ENCODE data around the gene NME1. TPM values are rescaled to one million over a fixed set of nuclear protein-coding genes. Genes with fewer than 3 reads are reported as not detected.
"Not testable (repeated sequence)": the region's sequence is repeated elsewhere in the genome, so short reads cannot be mapped to it uniquely, and the experiment has no call there.

The NME1 gene
- total RNA-seq: 153 and 158 TPM in 2 replicates

- intact Hi-C loops (cut with micrococcal nuclease): loop anchor here (1.0 to 2.0 kb wide), 14 partner anchors 13 to 606 kb away; partner anchors contain the start of genes MBTD1, NME2, SPATA20 and TOB1
Observed at GRCh38 chr17:51153210-51154072, at the start of gene NME1. NME1 (plus strand) TSS chr17:51153559; CDS start chr17:51155655, 2,096 bp downstream.

DNA sequence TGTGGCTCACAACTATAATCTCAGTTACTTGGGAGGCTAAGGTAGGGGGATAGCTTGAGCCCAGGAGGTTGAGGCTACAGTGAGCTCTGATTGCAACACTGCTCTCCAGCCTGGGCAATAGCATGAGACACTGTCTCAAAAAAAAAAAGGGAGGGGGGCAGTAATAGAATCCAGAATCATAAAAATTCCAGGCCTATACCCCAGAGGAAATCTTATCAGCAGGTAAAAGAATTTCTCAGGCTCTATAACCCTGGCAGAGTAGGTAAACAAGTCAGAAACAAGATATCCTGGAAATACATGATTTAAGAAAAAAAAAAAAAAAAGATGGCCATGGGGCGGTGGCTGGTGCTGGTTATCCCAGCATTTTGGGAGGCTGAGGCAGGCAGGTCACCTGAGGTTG lies 45.6 kb upstream of the NME1 start:
- intact Hi-C loops (cut with micrococcal nuclease): no loop called here

GRCh38 chr17:51112303-51113222 lies 40.8 kb upstream of the NME1 start:
- intact Hi-C loops (cut with micrococcal nuclease): not testable (repeated sequence)

- intact Hi-C loops (cut with micrococcal nuclease): no loop called here
Observed at GRCh38 chr17:51115179-51115578, 38.2 kb upstream of the NME1 start.

DNA sequence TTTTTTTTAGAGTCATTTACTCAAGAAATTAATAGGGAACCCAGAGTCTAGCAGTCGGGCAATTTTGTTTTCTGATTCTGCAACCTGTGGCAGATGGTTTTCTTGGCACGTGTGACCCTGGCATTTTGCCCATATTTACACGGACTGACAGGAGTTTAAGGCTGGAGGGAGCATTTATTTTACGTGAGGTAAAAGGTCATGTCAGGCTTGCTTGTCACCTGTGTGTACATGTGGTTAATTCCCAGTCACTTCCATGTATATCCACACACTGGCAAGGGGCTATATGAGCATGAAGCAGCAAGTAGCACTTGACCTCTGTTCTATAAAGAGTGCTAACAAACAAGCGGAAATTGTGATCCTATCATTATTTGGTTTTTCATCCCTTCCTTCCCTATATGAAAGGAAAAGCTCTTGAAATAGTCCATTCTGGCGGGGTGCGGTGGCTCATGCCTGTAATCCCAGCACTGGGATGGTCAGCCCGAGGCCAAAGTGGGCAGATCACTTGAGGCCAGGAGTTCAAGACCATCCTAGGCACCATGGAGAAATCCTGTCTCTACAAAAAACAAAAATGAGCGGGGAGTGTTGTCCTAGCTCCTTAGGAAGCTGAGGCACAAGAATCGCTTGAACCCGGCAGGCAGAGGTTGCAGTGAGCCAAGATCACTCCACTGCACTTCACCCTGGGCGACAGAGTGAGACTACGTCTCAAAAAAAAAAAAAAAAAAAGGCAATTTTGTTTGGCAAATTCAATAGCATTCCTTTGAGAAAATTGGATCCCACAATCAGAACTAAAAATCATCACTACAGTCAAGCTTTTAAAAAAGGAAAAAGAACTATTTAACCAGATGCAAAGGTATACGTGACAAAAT lies 34.8 kb upstream of the NME1 start:
- intact Hi-C loops (cut with micrococcal nuclease): loop anchor here (2.0 kb wide), 1 partner anchor 22 kb away; no protein-coding TSS in a partner anchor

DNA sequence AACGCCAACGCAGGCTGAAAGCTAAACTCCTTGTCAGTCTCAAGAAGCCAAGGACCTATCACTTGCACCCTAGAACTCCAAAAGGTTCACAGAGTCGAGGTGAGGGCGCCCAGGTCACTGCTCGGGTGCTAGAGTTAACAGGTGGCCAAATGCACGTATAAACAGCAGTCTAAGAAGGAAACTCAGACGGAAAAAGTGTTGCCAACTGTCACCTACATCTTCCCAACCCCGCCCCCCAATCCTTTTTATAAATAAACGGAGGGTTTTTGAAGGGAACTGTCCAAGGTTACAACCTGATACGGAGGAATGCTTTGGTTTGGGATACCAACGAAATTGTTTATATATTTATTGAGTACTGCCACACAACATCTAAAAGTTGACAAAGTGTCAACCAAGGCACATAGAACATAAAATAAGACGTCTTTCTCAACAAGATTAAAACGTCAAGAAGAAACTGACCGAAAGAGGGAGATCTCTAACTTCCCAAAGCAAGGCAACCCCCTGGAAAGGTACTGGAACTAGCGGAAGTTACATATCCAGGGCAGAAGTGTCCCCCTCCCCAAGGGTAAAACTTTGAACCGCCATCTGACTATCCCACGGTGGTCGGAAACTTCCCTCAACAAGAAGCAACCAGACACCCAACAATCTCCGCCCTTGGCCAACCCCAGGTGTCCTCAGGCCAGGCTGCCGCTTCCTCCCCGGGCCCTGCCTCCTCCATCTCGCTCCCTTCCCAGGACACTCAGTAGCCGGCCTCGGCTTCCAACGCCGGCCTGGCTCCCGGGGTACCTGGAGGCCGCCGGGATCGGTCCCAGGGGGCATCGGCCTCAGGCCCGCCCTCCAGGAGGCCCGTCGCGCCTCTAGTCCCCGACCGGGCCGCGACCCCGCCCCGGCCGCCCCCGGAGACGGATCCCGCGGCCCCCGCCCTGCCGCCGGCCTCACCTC lies 33.7 kb upstream of the NME1 start:
- intact Hi-C loops (cut with micrococcal nuclease): loop anchor here (2.0 to 5.0 kb wide), 4 partner anchors 23 to 412 kb away; partner anchors contain the start of gene ANKRD40

- intact Hi-C loops (cut with micrococcal nuclease): loop anchor here (2.0 to 5.0 kb wide), 3 partner anchors 90 to 413 kb away; partner anchors contain the start of gene ANKRD40
Observed at GRCh38 chr17:51120357-51120738, 33.0 kb upstream of the NME1 start.

DNA sequence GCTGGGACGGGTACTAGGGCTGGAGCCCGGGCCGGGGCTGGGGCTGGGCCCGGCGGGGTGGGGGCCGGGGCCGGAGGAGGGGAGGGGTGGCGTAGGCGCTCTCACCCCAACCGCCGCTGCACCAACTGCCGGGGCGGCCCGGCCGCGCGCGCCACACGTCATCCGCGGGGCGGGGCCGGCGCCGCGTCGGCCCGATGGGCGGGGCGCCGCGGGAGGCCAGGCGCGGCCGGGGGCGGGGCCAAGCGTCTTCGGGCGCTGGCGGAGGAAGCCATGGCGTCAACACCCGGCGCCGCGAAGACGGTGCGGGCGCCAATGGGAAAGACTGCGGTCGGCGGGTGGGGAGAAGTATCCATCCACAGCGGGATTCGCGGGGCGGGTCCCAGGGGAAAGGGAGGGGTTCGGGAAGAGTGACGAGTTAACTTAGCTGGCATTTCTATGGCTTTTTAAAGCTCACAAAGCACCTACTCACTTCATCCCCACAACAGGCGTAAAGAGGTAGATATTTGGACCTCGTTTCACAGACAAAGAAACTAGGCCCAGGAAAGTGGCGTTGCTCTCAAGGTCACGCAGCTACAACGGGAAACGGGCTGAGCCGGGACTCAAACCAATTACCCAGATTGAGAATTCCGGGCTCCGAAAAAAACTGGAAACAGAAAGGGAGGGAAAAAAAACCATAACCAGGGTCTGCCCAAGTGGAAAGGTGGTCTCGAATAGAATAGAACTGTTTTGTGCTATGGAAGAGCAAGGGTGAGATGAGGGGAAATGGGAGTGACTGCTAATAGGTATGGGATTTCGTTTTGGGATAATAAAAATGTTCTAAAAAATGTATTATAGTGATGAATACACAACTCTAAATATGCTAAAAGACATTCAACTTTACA lies 32.4 kb upstream of the NME1 start, which contains the start of gene SPAG9:
TSS of gene SPAG9 (minus strand) at position 130 of the 881 bp plus-strand sequence. CDS start 212 bp downstream, outside the sequence.
- intact Hi-C loops (cut with micrococcal nuclease): loop anchor here (1.0 to 5.0 kb wide), 9 partner anchors 32 to 414 kb away; partner anchors contain the start of genes ANKRD40, LUC7L3, MBTD1 and NME1

- intact Hi-C loops (cut with micrococcal nuclease): loop anchor here (1.0 to 5.0 kb wide), 9 partner anchors 31 to 415 kb away; partner anchors contain the start of genes ANKRD40, LUC7L3, MBTD1 and NME1
Observed at GRCh38 chr17:51121620-51122472, 31.5 kb upstream of the NME1 start.

- intact Hi-C loops (cut with micrococcal nuclease): loop anchor here (5.0 kb wide), 1 partner anchor 415 kb away; the partner anchor contains the start of gene ANKRD40
Observed at GRCh38 chr17:51122473-51123115, 30.8 kb upstream of the NME1 start.

DNA sequence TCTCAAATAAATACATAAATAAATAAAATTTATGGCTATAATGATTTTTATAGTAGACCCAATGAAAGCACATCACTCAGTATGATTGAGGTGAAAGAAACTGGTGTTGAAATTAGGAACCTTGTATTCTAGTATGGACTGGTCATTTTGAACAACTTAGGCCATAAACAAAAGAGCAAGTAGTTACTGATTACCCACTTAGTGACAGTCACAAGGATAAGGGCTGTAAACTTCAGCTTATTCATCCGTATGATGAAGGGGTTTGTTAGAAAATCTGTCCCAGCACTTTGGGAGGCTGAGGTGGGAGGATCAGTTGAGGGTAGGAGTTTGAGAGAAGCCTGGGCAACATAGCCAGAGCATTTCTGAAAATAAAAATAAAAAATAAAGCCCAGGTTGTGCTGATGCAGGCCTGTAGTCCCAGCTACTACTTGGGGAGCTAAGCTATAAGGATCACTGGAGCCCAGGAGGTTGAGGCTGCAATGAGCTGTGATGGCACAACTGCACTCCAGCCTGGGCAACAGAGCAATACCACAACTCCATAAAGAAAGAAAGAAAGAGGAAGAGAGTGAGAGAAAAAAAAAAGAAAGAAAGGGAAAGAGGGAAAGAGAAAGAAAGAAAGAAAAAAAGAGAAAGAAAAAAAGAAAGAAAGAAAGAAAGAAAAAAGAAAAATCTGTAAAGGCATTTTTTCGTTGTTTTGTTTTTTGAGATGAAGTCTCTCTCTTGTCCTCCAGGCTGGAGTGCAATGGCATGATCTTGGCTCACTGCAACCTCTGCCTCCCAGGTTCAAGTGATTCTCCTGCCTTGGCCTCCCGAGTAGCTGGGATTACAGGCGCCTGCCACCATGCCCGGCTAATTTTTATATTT lies 28.5 kb upstream of the NME1 start:
- intact Hi-C loops (cut with micrococcal nuclease): loop anchor here (5.0 kb wide), 1 partner anchor 418 kb away; the partner anchor contains the start of gene ANKRD40

DNA sequence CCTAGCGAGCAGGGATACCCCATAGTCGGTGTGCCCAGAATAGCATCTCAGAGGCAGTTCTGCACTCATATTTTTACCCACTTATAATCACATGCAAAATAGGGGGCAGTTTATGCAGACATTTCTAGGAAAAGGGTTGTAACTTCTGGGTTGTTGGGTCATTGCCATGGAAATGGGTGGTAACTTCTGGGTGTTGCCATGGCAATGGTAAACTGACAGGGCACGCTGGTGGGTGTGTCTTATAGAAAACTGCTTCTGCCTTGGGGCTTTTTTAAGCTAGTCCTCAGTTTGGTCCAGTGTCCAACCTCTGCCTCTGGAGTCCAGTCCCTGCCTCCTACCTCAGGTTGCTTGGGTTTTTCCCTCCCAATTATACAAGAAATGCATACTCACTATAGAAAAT lies 25.3 kb upstream of the NME1 start:
- intact Hi-C loops (cut with micrococcal nuclease): no loop called here

DNA sequence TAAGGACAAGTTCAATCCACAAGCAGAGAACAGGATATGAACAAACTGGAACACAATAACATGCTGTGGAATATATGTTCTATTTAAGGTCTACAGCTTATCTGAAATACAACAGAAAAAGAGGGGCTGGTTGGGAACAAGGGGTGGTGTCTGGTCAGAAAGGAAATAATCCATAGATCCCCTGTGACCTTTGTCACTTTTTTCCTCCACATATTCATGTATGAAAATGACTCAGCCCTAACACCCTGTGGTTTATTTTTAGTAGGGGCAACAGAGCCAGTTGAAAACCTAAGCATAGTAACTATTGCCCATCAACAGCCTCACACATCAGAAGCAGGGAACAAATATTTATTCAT lies 20.4 kb upstream of the NME1 start:
- intact Hi-C loops (cut with micrococcal nuclease): no loop called here

- intact Hi-C loops (cut with micrococcal nuclease): no loop called here
Observed at GRCh38 chr17:51133365-51133764, 20.0 kb upstream of the NME1 start.

GRCh38 chr17:51135956-51136355 lies 17.4 kb upstream of the NME1 start:
- intact Hi-C loops (cut with micrococcal nuclease): no loop called here

- intact Hi-C loops (cut with micrococcal nuclease): no loop called here
Observed at GRCh38 chr17:51142597-51142996, 10.8 kb upstream of the NME1 start.

All from T-helper 1 cell treated with Interleukin-12 subunit alpha and Interleukin-12 subunit beta and Interleukin-4 antibody, amounts not matched to agents 30 ng/mL and 1 ng/mL, for 36 hours (primary cell).